Measurements from ENCODE around the gene OR7G2.
"Not testable (repeated sequence)": the region's sequence is repeated elsewhere in the genome, so short reads cannot be mapped to it uniquely, and the experiment has no call there.

OR7G2 gene

DNA sequence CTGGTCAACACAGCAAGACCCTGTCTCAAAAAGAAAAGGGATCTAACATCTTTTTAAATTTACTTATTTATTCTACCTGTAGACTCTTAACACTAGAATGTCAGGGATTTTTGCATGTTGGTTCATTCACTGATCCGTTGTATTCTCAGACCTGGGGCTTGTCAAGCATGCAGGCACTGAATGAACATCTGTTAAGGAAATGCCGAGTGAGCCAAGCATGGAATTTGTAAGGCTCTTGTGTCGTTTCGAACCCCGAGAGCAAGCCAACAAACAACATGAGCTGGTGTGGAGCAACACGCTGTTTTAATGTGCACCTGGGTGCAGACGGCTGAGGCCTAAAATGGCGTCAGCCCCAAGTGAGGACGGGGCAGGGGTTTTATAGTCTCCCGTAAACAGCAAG is 30.4 kb downstream of the OR7G2 start:
- H3K9me3 ChIP-seq (ENCODE audit: control insufficient read depth, low read length): no peaks in the 10 kb centered on the region
- H3K4me3 ChIP-seq (ENCODE audit: insufficient read depth, low read depth, low read length): no peak overlapping the region
- no peak overlapping the region for H3K27ac ChIP-seq (ENCODE audit: insufficient read depth, low read depth, low read length, poor library complexity, severe bottlenecking)
- WGBS, 2 experiments: 92% methylated on average over 10 of the region's 10 CpGs
- peaks cover 10% of the 10 kb centered on the region for H3K4me1 ChIP-seq (ENCODE audit: control insufficient read depth, insufficient read depth, low read length)
- H3K27me3 ChIP-seq (ENCODE audit: control insufficient read depth, insufficient read depth, low read length, poor library complexity, severe bottlenecking): no peaks in the 10 kb centered on the region
- H3K36me3 ChIP-seq (ENCODE audit: control insufficient read depth, insufficient read depth, low read length): no peaks in the 10 kb centered on the region

DNA sequence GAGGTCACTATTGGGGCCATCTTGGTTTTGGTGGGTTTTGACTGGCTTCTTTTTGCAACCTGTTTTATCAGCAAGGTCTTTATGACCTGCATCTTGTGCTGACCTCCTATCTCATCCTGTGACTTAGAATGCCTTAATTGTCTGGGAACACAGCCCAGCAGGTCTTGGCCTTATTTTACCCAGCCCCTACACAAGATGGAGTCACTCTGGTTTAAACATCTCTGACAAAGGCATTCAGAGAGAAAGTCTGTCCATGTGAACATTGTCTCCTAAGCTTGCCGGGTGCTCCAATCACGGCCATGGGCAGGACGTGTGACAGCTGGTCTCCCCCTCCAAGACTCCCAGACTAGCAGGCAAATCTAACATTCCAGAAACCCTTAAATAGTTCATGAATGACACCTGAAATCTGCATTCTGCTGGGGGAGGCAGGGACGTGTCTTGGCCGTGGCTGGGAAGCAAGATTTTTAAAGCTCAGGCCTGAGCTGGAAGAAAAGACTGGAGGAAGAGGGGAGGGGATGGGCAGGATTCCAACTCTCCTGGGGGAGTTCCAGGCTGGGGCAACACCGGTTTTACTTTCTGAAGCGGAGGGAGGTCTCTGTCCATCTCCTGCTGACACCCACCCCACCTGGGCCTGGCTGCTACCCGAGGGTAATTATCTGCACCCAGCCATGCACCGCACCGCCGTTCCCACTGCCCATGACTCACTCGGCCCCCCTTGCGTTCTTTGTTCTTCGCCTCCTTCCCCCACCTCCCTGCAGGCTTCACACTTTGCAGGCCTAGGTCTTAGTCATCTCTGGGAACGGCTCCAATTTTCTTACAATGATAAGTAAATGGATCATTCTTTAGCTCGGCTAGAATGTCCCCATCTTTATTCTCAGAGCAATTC is 32.0 kb downstream of the OR7G2 start:
- 29 to 32% methylated on average over 16 of the region's 16 CpGs for WGBS, 2 experiments
- Histone ChIP-seq H3K4me3 (ENCODE audit: insufficient read depth, low read depth, low read length) (no peak overlapping the region), H3K9me3 (ENCODE audit: control insufficient read depth, low read length) (no peaks in the 10 kb centered on the region), H3K27me3 (ENCODE audit: control insufficient read depth, insufficient read depth, low read length, poor library complexity, severe bottlenecking) (no peaks in the 10 kb centered on the region), H3K4me1 (ENCODE audit: control insufficient read depth, insufficient read depth, low read length) (peaks cover 11% of the 10 kb centered on the region), H3K36me3 (ENCODE audit: control insufficient read depth, insufficient read depth, low read length) (no peaks in the 10 kb centered on the region), H3K27ac (ENCODE audit: insufficient read depth, low read depth, low read length, poor library complexity, severe bottlenecking) (no peak overlapping the region)

DNA sequence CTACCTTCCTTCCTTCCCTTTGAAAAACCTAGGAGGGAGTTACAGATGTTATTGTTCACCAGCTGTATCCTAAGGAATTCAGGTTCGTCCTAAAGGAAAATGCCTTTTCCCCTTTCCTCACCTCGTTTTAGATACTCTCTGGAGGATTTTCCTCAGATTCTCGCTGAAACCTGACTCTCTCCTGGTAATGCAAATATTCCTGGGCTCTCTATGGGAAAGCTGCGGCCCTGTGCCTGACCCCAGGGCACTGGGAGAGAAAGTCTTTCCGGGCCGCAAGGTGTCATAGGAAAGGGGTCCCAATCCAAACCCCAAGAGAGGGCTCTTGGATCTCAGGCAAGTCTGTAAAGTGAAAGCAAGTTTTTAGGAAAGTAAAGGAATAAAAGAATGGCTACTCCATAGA is 33.5 kb downstream of the OR7G2 start:
- Histone ChIP-seq H3K27ac (ENCODE audit: insufficient read depth, low read depth, low read length, poor library complexity, severe bottlenecking) (no peak overlapping the region), H3K4me1 (ENCODE audit: control insufficient read depth, insufficient read depth, low read length) (peaks cover 17% of the 10 kb centered on the region)
- 44 to 46% methylated on average over 6 of the region's 6 CpGs for WGBS, 2 experiments

DNA sequence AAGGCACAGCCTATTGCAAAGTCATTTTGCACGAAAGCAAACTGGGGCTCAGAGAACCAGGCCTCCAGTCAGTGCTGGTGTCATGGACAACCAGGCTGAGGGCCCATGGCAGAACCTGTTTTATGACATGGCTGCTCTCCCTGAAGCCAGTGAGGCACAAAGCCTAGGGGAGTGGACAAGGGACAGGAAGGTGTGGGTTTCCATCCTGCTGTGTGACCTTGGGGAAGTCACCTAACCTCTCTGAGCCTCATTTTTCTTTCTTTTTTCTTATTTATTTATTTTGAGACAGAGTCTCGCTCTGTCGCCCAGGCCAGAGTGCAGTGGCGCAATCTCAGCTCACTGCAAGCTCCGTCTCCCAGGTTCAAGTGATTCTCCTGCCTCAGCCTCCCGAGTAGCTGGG is 35.6 kb downstream of the OR7G2 start:
- H3K27ac ChIP-seq (ENCODE audit: insufficient read depth, low read depth, low read length, poor library complexity, severe bottlenecking); H3K27me3 ChIP-seq (ENCODE audit: control insufficient read depth, insufficient read depth, low read length, poor library complexity, severe bottlenecking); H3K4me3 ChIP-seq (ENCODE audit: insufficient read depth, low read depth, low read length); H3K9me3 ChIP-seq (ENCODE audit: control insufficient read depth, low read length); H3K36me3 ChIP-seq (ENCODE audit: control insufficient read depth, insufficient read depth, low read length): not testable (repeated sequence)
- peaks cover 17% of the 10 kb centered on the region for H3K4me1 ChIP-seq (ENCODE audit: control insufficient read depth, insufficient read depth, low read length)
- 92 to 95% methylated on average over 6 of the region's 6 CpGs for WGBS, 2 experiments

More for the DNA sequence above, 33.5 kb downstream of the OR7G2 start:
- Histone ChIP-seq H3K9me3 (ENCODE audit: control insufficient read depth, low read length) (no peaks in the 10 kb centered on the region), H3K36me3 (ENCODE audit: control insufficient read depth, insufficient read depth, low read length) (no peaks in the 10 kb centered on the region), H3K27me3 (ENCODE audit: control insufficient read depth, insufficient read depth, low read length, poor library complexity, severe bottlenecking) (no peaks in the 10 kb centered on the region), H3K4me3 (ENCODE audit: insufficient read depth, low read depth, low read length) (no peak overlapping the region)

DNA sequence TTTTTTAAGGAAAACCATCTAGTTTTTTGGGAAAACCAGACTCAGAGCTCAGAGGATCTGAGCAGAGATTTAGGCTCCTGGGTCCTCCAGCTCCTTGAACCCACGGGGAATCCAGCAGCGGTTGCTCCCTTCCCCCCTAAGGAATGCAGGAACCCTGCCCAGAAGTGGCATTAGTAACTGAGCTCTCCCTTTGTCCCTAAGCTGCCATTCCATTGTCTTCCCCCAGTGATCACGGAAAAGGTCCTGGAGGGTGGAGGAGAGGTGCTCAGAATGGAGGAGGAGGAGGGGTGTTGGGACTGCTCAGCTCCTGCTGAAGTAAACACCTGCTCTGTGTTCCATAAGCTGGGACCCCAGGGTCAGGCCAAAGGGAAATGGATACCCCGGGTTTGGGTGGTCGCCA is 37.2 kb downstream of the OR7G2 start:
- WGBS, 2 experiments: 21 to 26% methylated on average over 5 of the region's 5 CpGs
- Histone ChIP-seq H3K27me3 (ENCODE audit: control insufficient read depth, insufficient read depth, low read length, poor library complexity, severe bottlenecking) (no peaks in the 10 kb centered on the region), H3K27ac (ENCODE audit: insufficient read depth, low read depth, low read length, poor library complexity, severe bottlenecking) (no peak overlapping the region), H3K36me3 (ENCODE audit: control insufficient read depth, insufficient read depth, low read length) (no peaks in the 10 kb centered on the region), H3K4me1 (ENCODE audit: control insufficient read depth, insufficient read depth, low read length) (peaks cover 9% of the 10 kb centered on the region), H3K4me3 (ENCODE audit: insufficient read depth, low read depth, low read length) (no peak overlapping the region), H3K9me3 (ENCODE audit: control insufficient read depth, low read length) (no peaks in the 10 kb centered on the region)

DNA sequence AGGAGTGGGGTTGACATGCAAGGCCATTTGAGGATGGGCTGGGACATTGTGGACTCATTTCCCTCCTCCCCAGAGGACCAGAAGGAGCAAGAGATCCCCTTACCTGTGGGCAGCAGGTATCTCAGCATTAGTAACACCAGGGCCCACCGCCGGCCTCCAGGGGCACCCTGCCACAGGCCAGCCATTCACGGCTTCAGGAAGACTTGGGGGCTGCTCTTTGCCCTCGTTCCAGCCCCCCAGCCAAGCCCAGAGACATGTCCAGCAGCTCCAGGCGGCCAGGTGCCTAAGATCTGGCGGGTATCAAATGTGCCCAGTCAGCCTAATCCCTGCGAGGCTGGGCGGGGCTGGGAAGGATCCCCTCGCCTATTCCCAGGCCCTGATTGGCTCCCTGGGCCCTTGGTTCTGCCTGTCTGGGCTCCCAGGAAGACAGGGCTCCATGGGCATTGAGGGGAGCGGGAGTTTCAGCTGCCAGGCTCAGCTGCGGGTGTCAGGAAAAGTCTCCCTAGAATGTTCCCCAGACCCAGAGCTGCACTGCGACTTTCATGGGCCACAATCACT is 41.7 kb downstream of the OR7G2 start:
- no peak overlapping the region for H3K4me3 ChIP-seq (ENCODE audit: insufficient read depth, low read depth, low read length)
- no peaks in the 10 kb centered on the region for H3K36me3 ChIP-seq (ENCODE audit: control insufficient read depth, insufficient read depth, low read length)
- H3K27me3 ChIP-seq (ENCODE audit: control insufficient read depth, insufficient read depth, low read length, poor library complexity, severe bottlenecking): no peaks in the 10 kb centered on the region
- no peaks in the 10 kb centered on the region for H3K9me3 ChIP-seq (ENCODE audit: control insufficient read depth, low read length)
- no peak overlapping the region for H3K27ac ChIP-seq (ENCODE audit: insufficient read depth, low read depth, low read length, poor library complexity, severe bottlenecking)
- H3K4me1 ChIP-seq (ENCODE audit: control insufficient read depth, insufficient read depth, low read length): peaks cover 7% of the 10 kb centered on the region
- 86% methylated on average over 12 of the region's 12 CpGs for WGBS, 2 experiments

DNA sequence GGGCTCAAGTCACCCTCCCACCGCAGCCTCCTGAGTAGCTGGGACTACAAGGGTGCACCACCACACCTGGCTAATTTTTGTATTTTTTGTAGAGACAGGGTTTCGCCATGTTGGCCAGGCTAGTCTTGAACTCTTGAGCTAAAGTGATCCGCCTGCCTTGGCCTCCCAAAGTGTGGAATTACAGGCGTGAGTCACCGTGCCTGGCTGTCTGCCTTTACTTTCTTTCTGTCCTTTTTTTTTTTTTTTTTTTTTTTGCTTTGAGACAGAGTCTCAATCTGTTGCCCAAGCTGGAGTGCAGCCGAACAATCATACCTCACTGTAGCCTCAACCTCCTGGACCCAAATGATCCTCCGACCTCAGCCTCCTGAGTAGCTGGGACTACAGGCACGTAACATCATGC is 45.4 kb downstream of the OR7G2 start:
- Histone ChIP-seq H3K4me1 (ENCODE audit: control insufficient read depth, insufficient read depth, low read length) (no peaks in the 10 kb centered on the region), H3K27ac (ENCODE audit: insufficient read depth, low read depth, low read length, poor library complexity, severe bottlenecking) (no peak overlapping the region), H3K36me3 (ENCODE audit: control insufficient read depth, insufficient read depth, low read length) (no peaks in the 10 kb centered on the region), H3K27me3 (ENCODE audit: control insufficient read depth, insufficient read depth, low read length, poor library complexity, severe bottlenecking) (no peaks in the 10 kb centered on the region), H3K4me3 (ENCODE audit: insufficient read depth, low read depth, low read length) (no peak overlapping the region), H3K9me3 (ENCODE audit: control insufficient read depth, low read length) (no peaks in the 10 kb centered on the region)
- WGBS, 2 experiments: 91 to 93% methylated on average over 8 of the region's 8 CpGs

DNA sequence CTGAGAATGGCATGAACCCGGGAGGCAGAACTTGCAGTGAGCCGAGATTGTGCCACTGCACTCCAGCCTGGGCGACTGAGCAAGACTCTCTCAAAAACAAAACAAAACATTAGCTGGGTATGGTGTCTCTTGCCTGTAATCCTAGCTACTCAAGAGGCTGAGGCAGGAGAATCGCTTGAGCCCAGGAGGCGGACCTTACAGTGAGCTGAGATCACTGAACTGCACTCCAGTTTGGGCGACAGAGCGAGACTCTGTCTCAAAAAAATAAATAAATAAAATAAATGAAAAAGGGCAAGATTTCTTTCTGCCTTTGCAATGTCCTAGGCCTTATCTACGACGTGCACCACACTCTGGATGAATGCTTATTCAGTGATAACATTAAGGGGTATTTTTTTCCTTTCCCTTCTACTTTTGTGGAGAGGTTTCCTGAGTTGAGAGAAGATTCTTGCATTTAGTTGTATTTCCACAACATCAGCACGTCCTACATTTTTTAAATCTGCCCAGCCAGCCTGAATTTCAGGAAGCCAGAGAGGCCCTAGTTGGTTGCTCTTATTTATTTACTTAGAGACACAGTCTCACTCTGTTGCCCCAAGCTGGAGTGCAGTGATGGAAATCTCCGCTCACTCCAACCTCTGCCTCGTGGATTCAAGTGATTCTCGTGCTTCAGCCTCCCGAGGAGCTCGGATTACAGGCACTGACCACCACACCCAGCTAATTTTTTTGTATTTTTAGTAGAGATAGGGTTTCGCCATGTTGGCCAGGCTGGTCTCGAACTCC is 46.5 kb downstream of the OR7G2 start:
- Histone ChIP-seq H3K27me3 (ENCODE audit: control insufficient read depth, insufficient read depth, low read length, poor library complexity, severe bottlenecking) (no peaks in the 10 kb centered on the region), H3K4me3 (ENCODE audit: insufficient read depth, low read depth, low read length) (no peak overlapping the region), H3K27ac (ENCODE audit: insufficient read depth, low read depth, low read length, poor library complexity, severe bottlenecking) (no peak overlapping the region), H3K4me1 (ENCODE audit: control insufficient read depth, insufficient read depth, low read length) (no peaks in the 10 kb centered on the region), H3K36me3 (ENCODE audit: control insufficient read depth, insufficient read depth, low read length) (no peaks in the 10 kb centered on the region), H3K9me3 (ENCODE audit: control insufficient read depth, low read length) (no peaks in the 10 kb centered on the region)
- WGBS, 2 experiments: 82 to 87% methylated on average over 17 of the region's 17 CpGs

DNA sequence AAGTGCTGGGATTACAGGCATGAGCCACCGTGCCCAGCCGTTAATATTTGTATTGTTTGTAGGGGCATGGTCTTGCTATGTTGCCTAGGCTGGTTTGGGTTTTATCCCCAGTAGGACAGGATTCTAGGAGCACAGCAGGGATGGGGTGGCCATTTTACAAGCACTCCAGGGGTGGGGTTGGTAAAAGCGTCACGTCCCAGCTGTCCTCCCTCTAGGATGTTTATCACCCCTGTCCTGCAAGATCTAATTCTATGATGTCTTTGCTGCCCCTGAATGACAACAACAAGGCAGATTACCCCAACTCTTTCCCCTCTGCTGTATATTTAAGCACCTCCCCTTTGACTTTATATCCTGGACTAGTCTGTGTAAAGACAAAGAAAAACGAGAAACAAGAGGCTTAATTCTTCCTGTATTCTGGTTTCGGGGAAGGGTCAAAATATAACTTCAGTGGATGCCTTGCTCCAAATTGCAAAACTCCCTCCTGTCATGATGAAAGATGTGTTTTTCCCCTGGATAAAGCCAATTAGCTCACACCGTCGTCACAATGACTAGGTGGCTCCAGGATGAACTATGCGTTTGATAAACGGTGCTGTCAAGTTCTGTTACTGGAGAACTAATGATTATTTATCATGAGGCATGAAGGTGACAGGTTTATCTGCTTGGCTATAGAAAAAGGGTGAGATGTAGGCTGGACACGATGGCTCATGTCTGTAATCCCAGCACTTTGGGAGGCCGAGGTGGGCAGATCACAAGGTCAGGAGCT is 48.2 kb downstream of the OR7G2 start:
- WGBS, 2 experiments: 81 to 85% methylated on average over 12 of the region's 12 CpGs
- H3K4me1 ChIP-seq (ENCODE audit: control insufficient read depth, insufficient read depth, low read length): no peaks in the 10 kb centered on the region
- H3K36me3 ChIP-seq (ENCODE audit: control insufficient read depth, insufficient read depth, low read length): no peaks in the 10 kb centered on the region
- no peak overlapping the region for H3K4me3 ChIP-seq (ENCODE audit: insufficient read depth, low read depth, low read length)
- no peaks in the 10 kb centered on the region for H3K9me3 ChIP-seq (ENCODE audit: control insufficient read depth, low read length)
- H3K27me3 ChIP-seq (ENCODE audit: control insufficient read depth, insufficient read depth, low read length, poor library complexity, severe bottlenecking): no peaks in the 10 kb centered on the region
- H3K27ac ChIP-seq (ENCODE audit: insufficient read depth, low read depth, low read length, poor library complexity, severe bottlenecking): no peak overlapping the region

All from ectodermal cell (in vitro differentiated cells).